Measurements from ENCODE around the gene CYP3A7.

DNA sequence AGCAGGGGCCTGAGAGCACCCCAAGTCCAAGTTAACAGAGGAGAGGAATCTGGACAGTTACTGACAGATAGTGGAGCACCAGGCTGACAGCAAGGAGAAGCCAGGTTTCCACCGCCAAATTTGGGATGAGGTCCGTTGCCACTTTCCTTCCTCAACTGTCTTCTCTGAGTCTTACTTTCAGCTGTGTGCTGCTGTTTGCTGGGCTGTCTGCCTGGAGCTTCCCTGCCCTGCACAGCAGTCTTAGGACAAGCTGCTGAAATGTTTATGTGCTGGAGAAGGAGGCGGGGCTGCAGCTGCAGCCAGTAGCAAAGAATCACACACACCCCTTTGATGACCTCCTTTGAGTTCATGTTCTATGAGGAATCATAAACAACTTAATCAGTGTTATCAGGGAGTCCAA is 17.4 kb upstream of the CYP3A7 start:
- TF ChIP-seq POLR2A (IDR thresholded peaks at IDR 0.05) (no peak), CTCF (IDR thresholded peaks at IDR 0.05 in 4 of 5, conservative IDR thresholded peaks at IDR 0.05 in 1 of 5) (no peak)
